GM19452 (cell line): ENCODE data around the gene AKNA.
"Not testable (repeated sequence)": the region's sequence is repeated elsewhere in the genome, so short reads cannot be mapped to it uniquely, and the experiment has no call there.

ENCODE experiments used
- ATAC-seq: cut with Tn5 transposase; IDR thresholded peaks from one replicate; pipeline ENCODE4 v1.9.1; 2021; ENCODE audit not compliant: unreplicated experiment

The AKNA gene

DNA sequence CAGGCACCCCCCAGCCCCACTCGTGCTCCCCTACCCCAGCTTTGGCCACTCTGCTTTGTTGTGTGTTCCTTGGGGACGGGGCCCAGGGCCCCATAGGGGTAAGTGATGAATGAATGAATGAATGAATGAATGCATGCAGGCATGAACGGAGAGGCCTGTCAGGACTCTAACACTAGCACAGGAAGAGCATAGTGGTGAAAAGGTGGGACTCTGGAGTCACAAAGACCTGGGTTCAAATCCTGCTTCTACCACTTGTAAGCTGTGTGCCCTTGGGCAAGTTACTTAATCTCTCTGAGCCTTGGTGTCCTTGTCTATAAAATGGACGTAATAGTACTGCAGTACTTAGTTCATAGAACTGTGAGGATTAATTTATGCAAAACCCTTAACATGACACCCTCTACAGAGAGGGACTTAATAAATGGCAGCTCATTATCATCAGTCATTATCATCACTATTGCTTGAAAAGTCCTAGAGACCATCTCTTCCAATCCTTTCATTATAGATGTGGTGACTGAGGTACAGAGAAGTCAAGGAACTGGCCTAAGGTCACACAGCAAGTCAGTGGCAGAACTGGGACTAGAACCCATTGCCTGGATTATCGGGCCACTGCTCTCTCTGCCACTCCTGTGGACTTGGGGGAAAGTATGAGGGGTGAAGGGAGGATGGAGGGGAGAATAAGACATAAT lies 44.9 kb downstream of the AKNA start:
- no peak for ATAC-seq

DNA sequence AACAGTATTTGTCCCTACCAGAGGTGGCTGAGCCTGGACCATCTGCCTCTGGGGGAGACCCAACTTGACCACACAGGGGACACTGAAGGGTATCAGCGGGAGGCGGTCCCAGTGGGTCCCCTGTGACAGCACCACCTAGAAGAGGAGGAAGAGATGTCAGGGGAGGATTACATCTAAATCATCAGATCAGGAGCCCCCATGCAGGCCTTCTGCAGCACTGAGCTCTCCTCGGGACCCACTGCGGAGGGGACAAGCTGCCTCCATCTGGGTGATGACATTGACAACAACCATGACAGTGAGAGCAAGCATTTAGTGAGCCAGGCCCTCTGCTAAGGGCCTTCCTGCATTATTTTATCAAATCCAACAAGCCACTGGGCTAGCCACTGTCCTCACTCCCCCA lies 45.8 kb downstream of the AKNA start:
- ATAC-seq: no peak

- no peak for ATAC-seq
Observed at GRCh38 chr9:114341152-114341830, 46.5 kb downstream of the AKNA start.

- peak; percentile 74 for ATAC-seq
Observed at GRCh38 chr9:114339130-114339908, 48.5 kb downstream of the AKNA start.

- no peak for ATAC-seq
Observed at GRCh38 chr9:114338187-114338586, 49.6 kb downstream of the AKNA start.

- ATAC-seq: no peak
Observed at GRCh38 chr9:114336699-114337395, 50.9 kb downstream of the AKNA start.

DNA sequence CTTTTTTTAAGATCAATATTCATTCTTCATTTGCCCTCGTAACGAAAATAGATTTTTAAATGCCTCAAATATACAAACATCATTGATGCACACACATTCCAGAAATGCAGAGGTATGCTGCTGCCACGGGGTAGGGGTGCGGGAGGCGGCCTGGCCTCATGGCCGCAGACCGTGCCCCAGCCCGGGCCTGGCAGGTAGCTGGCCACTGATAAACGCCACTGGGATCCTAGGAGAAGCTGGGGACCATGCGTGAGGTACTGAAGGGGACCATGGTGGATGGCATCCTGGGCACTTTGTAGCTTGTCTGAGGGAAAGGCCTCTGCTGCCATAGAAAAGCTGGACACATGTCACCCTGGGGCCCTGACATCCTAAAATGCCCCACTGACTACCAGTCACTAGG lies 51.6 kb downstream of the AKNA start:
- ATAC-seq: no peak

DNA sequence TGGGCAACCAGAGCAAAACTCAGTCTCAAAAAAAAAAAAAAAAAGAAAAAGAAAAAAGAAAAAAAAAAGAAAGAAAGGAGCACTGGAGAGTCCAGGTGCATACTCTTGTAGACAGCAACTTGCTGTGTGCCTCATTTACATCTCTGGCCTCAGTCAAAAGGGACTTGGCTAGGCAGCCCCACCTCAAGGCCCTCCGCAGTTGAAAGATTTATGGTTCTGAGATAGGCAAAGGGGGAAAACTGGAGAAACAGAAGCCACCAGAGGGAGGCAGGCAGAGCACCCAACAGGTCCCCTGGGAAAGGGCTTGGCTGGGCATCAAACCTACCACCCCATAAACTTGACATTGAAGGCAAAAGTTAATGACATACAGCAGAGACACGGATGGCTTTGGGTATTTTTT lies 52.0 kb downstream of the AKNA start:
- ATAC-seq: no peak

DNA sequence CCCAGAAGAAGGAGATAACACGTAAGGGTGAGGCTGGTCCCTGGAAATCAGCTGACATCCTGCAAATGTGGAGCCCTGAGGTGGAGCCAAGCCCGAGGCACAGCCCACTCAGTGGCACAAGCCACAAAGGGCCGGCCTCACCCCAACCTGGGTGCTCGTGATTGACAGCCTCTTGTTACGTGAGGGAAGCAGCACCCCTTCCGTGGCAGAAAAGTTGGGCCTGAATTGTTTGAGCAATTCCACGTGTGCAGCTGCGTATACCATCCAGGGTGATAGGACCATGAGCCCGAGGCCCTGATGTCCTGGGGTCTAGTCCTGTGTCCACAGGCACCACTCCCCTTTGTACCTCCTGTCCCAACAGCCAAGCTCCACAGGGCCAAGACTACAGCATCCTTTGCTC lies 53.3 kb downstream of the AKNA start:
- ATAC-seq: no peak

DNA sequence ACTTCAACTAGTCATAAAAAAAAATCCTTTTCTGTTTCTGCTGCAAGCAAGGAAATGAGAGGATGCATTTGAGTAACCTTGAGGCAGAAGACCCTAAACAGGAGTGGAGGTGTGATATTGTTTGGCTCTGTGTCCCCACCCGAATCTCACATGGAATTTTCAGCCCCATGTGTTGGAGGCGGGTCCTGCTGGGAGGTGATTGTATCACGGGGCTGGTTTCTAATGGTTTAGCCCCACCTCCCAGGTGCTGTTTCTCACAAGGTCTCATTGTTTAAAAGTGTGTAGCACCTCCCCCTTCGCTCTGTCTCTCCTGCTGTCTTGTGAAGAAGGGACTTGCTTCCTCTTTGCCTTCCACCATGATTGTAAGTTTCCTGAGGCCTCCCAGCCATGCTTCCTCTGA lies 54.1 kb downstream of the AKNA start:
- not testable (repeated sequence) for ATAC-seq

DNA sequence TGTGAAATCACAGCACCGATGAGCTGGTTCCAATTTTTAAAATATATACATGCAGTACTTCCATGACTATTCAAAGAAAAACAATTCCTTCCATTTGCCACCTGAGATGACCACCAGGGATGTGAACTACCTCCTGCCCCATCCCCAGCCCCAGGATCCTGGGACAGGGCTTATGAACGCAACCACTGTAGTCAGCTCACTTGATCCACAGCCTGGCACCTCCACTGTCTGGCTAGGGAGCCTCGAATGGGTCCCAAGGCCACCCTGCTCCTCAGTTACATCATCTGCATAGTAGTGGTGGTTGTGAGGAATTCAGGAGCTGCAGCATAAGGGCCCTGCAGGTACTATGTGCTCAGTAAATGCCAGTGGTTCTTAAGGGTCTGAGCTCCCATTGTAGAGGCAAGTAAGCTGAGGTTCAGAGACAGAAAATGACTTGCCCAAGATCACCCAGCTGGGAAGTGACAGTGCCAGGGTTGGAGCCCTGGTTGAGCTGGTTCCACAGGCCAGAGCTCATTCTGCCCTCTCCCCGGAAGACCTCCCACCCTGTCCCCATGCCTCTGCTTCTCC lies 55.2 kb downstream of the AKNA start:
- not testable (repeated sequence) for ATAC-seq

DNA sequence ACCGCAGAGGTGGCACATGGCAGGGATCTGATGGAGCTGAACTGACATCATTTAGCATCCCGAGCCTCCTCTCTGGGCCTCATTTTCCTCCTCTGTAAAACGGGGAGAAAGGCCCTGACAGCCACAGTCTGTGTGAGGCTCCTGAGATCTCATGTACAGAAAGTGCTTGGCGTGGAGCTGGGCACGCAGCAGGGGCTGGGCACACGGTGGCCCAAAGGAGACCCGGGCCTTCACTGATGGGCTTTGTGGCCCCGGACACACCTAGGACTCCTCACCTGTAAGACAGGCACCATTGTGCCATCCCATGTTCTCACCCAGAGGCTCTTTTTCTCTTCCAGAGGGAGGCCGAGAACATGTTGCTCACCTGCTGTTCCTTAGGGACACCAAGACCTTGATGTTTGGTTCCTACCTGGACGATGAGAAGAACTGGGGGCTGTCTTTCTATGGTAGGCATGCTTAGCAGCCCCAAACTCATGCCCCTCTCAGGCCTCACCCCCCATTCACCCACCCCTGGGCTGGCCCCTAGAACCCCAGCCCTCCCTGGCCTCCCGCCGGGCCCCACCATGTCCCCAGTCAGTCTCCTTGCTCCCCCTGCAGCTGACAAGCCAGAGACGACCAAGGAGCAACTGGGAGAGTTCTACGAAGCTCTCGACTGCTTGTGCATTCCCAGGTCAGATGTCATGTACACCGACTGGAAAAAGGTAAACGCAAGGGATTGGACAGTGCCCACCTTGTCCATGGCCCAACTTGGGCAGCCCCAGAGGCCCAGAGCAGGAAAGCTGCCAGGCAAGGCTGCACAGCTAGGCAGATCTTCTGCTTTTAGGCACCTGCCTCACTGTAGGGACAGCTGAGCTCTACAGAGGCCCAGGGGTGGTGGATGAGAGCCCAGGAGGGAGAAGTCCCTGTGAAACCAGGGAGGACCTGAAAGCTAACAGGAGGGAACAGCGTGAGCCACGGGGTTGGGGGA lies 56.3 kb downstream of the AKNA start:
- ATAC-seq: not testable (repeated sequence)

GRCh38 chr9:114330636-114331035 lies 57.1 kb downstream of the AKNA start:
- ATAC-seq: no peak

GRCh38 chr9:114329625-114330022 lies 58.2 kb downstream of the AKNA start, which contains the start of gene ORM2:
Gene ORM2, plus strand, starts transcription at chr9:114329869. Its CDS starts 36 bp downstream, at chr9:114329905.
- ATAC-seq: not testable (repeated sequence)

GRCh38 chr9:114328937-114329624 lies 58.7 kb downstream of the AKNA start:
- ATAC-seq: not testable (repeated sequence)

DNA sequence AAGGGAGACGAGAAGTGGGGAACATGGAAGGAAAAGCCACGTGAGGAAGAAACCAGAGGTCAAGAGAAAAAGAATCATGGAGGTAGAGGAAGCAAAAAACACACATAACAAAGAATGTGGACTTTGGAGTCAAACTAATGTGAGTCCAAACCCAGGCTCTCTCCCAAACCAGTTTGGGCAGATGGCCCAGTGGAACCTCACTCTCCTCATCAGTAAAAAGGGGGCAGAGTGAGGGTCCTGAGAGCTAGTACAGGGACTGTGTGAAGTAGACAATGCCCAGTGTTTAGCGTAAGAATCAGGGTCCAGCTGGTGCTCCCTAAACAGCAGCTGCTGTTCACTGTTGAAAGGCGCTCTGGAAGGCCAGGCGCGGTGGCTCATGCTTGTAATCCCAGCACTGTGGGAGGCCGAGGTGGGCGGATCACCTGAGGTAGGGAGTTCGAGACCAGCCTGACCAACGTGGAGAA lies 59.4 kb downstream of the AKNA start:
- not testable (repeated sequence) for ATAC-seq

DNA sequence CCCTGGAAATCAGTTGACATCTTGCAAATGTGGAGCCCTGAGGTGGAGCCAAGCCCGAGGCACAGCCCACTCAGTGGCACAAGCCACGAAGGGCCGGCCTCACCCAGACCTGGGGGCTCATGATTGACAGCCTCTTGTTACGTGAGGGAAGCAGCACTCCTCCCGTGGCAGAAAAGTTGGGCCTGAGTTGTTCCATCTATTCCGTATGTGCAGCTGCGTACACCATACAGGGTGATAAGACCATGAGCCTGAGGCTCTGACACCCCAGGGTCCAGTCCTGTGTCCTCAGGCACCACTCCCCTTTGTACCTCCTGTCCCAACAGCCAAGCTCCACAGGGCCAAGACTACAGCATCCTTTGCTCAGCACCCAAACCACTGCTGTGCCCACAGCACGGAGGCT lies 60.0 kb downstream of the AKNA start:
- no peak for ATAC-seq

DNA sequence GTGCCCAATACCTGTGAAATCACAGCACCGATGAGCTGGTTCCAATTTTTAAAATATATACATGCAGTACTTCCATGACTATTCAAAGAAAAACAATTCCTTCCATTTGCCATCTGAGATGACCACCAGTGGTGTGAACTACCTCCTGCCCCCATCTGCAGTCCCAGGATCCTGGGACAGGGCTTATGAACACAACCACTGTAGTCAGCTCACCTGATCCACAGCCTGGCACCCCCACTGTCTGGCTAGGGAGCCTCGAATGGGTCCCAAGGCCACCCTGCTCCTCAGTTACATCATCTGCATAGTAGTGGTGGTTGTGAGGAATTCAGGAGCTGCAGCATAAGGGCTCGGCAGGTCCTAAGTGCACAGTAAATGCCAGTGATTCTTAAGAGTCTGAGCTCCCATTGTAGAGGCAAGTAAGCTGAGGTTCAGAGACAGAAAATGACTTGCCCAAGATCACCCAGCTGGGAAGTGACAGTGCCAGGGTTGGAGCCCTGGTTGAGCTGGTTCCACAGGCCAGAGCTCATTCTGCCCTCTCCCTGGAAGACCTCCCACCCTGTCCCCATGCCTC lies 62.0 kb downstream of the AKNA start:
- not testable (repeated sequence) for ATAC-seq

DNA sequence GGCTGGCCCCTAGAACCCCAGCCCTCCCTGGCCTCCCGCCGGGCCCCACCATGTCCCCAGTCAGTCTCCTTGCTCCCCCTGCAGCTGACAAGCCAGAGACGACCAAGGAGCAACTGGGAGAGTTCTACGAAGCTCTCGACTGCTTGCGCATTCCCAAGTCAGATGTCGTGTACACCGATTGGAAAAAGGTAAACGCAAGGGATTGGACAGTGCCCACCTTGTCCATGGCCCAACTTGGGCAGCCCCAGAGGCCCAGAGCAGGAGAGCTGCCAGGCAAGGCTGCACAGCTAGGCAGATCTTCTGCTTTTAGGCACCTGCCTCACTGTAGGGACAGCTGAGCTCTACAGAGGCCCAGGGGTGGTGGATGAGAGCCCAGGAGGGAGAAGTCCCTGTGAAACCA lies 62.8 kb downstream of the AKNA start:
- not testable (repeated sequence) for ATAC-seq
